GM18873 (cell line): ENCODE measurements around the gene TLE2.
"Not testable (repeated sequence)": the region's sequence is repeated elsewhere in the genome, so short reads cannot be mapped to it uniquely, and the experiment has no call there.

ENCODE experiments used
- ATAC-seq: cut with Tn5 transposase; IDR thresholded peaks from one replicate; pipeline ENCODE4 v1.9.1; 2021; ENCODE audit warnings: mild to moderate bottlenecking, moderate library complexity, moderate number of reproducible peaks; ENCODE audit not compliant: unreplicated experiment, low FRiP score

TLE2 gene

GRCh38 chr19:3015126-3016057, 13.7 kb downstream of the TLE2 start:
- no peak for ATAC-seq

- no peak for ATAC-seq
Measured at GRCh38 chr19:3014135-3014534, 14.9 kb downstream of the TLE2 start.

- ATAC-seq, result no peak
Measured at GRCh38 chr19:3013263-3013725, 15.8 kb downstream of the TLE2 start.

- no peak for ATAC-seq
Measured at GRCh38 chr19:3012621-3013262, 16.3 kb downstream of the TLE2 start.

GRCh38 chr19:3012059-3012458, 17.0 kb downstream of the TLE2 start:
- not testable (repeated sequence) for ATAC-seq

- no peak for ATAC-seq
Measured at GRCh38 chr19:3010871-3011270, 18.2 kb downstream of the TLE2 start.

GRCh38 chr19:3008994-3009393, 20.1 kb downstream of the TLE2 start:
- no peak for ATAC-seq

- no peak for ATAC-seq
Measured at GRCh38 chr19:3007975-3008374, 21.1 kb downstream of the TLE2 start.

- no peak for ATAC-seq
Measured at GRCh38 chr19:3006075-3006767, 22.9 kb downstream of the TLE2 start.

- ATAC-seq, result no peak
Measured at GRCh38 chr19:3005345-3005744, 23.7 kb downstream of the TLE2 start.

- no peak for ATAC-seq
Measured at GRCh38 chr19:3004522-3004921, 24.6 kb downstream of the TLE2 start.

GRCh38 chr19:3003046-3003445, 26.0 kb downstream of the TLE2 start:
- no peak for ATAC-seq

GRCh38 chr19:3001235-3001800, 27.8 kb downstream of the TLE2 start:
- no peak for ATAC-seq

- no peak for ATAC-seq
Measured at GRCh38 chr19:2998642-2999041, 30.4 kb downstream of the TLE2 start.

GRCh38 chr19:2997720-2998119, 31.4 kb downstream of the TLE2 start:
- ATAC-seq, result no peak

GRCh38 chr19:2994588-2995131, 34.4 kb downstream of the TLE2 start:
- ATAC-seq, result no peak

GRCh38 chr19:2993579-2993978, 35.5 kb downstream of the TLE2 start:
- ATAC-seq, result no peak

- no peak for ATAC-seq
Measured at GRCh38 chr19:2992958-2993357, 36.1 kb downstream of the TLE2 start.

GRCh38 chr19:2992333-2992732, 36.7 kb downstream of the TLE2 start:
- not testable (repeated sequence) for ATAC-seq

- ATAC-seq, result no peak
Measured at GRCh38 chr19:2989236-2989946, 39.7 kb downstream of the TLE2 start.
